Measurements from ENCODE around the gene TMEM116.

GRCh38 chr12:112010415-112011344 lies 2.3 kb downstream of the TMEM116 start:
- TF ChIP-seq CTCF (IDR thresholded peaks at IDR 0.05; ENCODE audit: low read length) (no peak), EZH2 (IDR thresholded peaks at IDR 0.05; ENCODE audit: borderline replicate concordance, low read length) (no peak)
